ENCODE results near the gene CCDC137. TPM values are rescaled to one million over a fixed set of nuclear protein-coding genes. Genes with fewer than 3 reads are reported as not detected.

CCDC137 gene
- total and polyA plus RNA-seq, 2 of the 13 experiments (the other 11 are each of a cell fraction or from before 2014, with no cell fraction given), result 14.6 to 39.1 TPM

GRCh38 chr17:81666342-81667191 lies at the start of gene CCDC137, which contains the start of gene OXLD1 (continued):
- TF ChIP-seq USF2 (IDR thresholded peaks at IDR 0.05; ENCODE audit: low read depth, low read length) (no peak), USF2 (CRISPR knock-in tag; IDR thresholded peaks at IDR 0.05; ENCODE audit: borderline replicate concordance) (no peak; the same call in 1 of the 2 replicates), RARA (CRISPR knock-in tag; IDR thresholded peaks at IDR 0.05) (no peak), NR2F1 (CRISPR knock-in tag; IDR thresholded peaks at IDR 0.05) (no peak), NR3C1 (CRISPR knock-in tag; IDR thresholded peaks at IDR 0.05) (no peak), MBD4 (IDR thresholded peaks at IDR 0.05; ENCODE audit: borderline replicate concordance, low read length) (no peak), ZNF530 (CRISPR knock-in tag; IDR thresholded peaks at IDR 0.05; ENCODE audit: low read depth) (peak; percentile 63; the same call in 1 of the 2 replicates), ATM (IDR thresholded peaks at IDR 0.05; ENCODE audit: borderline replicate concordance) (no peak), TBX3 (IDR thresholded peaks at IDR 0.05; ENCODE audit: borderline replicate concordance) (no peak), RBM22 (optimal IDR thresholded peaks at IDR 0.05; ENCODE audit: low read length) (no peak), NFIB (CRISPR knock-in tag; IDR thresholded peaks at IDR 0.05; ENCODE audit: borderline replicate concordance) (no peak), ZFP1 (CRISPR knock-in tag; IDR thresholded peaks at IDR 0.05) (no peak; the same call in 1 of the 2 replicates), LCORL (IDR thresholded peaks at IDR 0.05) (no peak), LCORL (CRISPR knock-in tag; IDR thresholded peaks at IDR 0.05) (peak; percentile 27; the same call in 1 of the 2 replicates), THAP7 (CRISPR knock-in tag; IDR thresholded peaks at IDR 0.05) (peak; percentile 54; the same call in 1 of the 2 replicates), ZNF101 (CRISPR knock-in tag; IDR thresholded peaks at IDR 0.05; ENCODE audit: borderline replicate concordance, low read depth) (0 out of 2 replicates have a peak, but pooled peaks have one; percentile 33), ZNF883 (CRISPR knock-in tag; IDR thresholded peaks at IDR 0.05; ENCODE audit: not compliant biosample characterization) (peak; percentile 91), RAD21 (CRISPR knock-in tag; IDR thresholded peaks at IDR 0.05) (peak; percentile 56), ZNF547 (CRISPR knock-in tag; IDR thresholded peaks at IDR 0.05) (peak; percentile 79), EED (CRISPR knock-in tag; IDR thresholded peaks at IDR 0.05) (peak; percentile 82), ZNF563 (CRISPR knock-in tag; IDR thresholded peaks at IDR 0.05) (peak; percentile 72), ZNF720 (CRISPR knock-in tag; IDR thresholded peaks at IDR 0.05) (no peak), ZNF235 (CRISPR knock-in tag; IDR thresholded peaks at IDR 0.05; ENCODE audit: borderline replicate concordance) (0 out of 2 replicates have a peak, but pooled peaks have one; percentile 69), TRIM22 (IDR thresholded peaks at IDR 0.05) (no peak), HOXA3 (CRISPR knock-in tag; IDR thresholded peaks at IDR 0.05) (peak; percentile 94), SAP130 (CRISPR knock-in tag; IDR thresholded peaks at IDR 0.05; ENCODE audit: low read depth) (peak; percentile 99), NR2F6 (IDR thresholded peaks at IDR 0.05) (no peak), NR2F6 (CRISPR knock-in tag; IDR thresholded peaks at IDR 0.05) (peak; percentile 23; the same call in 1 of the 2 replicates), ZNF556 (CRISPR knock-in tag; IDR thresholded peaks at IDR 0.05; ENCODE audit: borderline replicate concordance) (peak; percentile 74; the same call in 1 of the 2 replicates)
